ENCODE measurements around the gene PIGM.

Gene PIGM

DNA sequence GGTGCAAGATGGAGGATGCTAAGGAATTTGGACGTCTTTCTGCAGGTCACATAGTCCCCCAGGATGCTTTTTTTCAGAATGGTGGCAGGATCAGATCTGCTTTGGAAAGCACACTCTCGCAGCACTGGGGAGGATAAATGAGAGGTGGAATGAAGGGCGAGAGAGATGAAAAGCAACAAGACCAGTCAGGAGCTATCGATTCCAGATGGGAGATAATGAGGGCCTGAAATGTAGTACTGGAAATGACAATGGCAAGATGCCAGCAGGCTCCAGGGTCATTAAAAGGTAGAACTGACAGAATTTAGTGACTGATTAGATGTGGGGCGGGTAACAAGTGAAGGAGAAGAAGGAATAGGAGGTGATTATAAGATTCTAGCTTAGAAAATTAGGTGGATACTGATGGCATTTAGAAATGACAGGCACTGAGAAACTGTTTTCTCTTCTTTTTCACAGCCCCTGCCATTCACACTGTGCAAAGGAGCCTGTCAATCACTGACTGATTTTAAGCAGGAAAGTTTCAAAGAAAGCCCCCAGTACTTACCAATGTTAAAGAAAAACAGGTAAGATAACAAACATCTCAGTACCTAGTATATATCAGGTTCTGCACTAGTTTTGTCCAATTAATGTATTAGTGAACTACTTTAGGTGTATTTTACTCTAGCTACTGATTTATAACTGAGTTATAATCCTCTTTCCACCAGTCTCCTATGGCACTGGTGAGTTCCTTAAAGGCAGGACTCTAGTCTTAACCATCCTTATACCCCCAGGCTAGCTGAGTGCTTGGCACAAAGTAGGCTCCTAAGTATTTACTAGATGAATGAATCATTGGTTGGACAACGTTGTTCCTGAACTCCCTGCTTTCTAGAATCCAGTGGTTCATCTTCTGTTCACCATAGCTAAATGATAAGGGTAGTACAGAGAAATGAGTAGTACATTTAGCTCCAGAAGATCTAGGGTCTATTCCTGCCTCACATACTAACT is 9.2 kb downstream of the PIGM start:
- no peak for DNase-seq (ENCODE audit: low spot score)

DNA sequence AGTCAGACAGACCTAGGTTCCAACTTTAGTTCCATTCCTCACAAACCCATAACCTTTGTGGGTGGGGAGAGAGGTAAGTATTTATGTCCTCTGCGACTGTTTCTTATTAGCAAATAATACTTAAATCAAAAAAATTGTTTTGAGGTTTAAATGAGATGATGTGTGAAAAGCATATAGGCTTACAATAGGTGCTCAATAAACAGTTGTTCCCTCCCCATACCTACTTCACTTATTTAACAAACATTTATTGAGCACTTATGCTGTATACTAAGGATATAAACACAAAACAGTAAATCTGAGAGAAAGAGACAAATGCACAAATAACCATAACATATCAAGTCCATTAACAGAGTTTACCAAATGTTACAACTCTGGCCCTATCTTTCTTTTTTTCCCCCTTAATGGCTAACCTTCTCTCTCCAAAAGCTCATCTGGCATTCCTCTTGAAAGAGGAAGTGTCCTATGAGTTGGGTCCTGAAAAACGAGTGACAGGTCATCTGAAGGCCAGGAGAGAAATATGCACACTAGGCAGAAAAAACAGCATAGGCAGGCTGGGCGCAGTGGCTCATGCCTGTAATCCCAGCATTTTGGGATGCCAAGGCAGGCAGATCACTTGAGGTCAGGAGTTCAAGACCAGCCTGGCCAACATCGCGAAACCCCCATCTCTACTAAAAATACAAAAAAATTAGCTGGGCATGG is 10.3 kb downstream of the PIGM start:
- no peak for DNase-seq (ENCODE audit: low spot score)

DNA sequence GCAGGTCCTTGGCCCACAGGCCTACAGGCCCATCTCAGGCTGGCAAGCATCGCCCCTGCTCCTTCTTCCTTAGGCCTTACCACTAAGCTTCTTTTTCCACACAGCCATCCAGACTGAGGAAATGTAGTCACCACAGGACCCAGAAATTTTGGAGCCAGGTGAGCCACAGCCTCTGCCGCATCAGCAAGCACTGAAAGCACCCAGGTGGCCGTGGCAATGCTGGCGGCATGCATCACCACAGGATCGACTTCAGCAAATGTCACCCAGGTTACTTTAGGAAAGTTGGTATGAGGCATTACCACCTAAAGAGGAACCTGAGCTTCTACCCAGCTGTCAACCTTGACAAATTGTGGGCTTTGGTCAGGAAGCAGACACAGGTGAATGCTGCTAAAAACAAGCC is 11.6 kb downstream of the PIGM start:
- no peak for DNase-seq (ENCODE audit: low spot score)

DNA sequence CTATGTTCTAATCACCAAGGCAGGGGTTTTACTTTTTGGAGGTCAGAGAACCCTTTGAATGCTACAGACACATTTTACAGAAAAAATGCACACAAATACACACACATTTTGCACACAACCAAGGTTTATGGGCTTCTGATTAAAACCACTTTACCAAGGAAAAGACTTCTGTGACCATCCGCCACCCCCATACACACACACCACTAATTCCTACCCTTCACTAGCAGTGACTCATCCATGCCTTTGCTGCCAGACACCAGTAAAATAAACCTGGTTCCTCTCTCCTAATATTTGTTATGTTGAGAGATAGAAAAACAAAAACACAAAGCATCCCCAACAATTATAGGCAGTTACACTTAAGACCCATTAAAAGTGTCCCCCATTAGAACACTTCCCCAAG is 12.9 kb downstream of the PIGM start:
- DNase-seq (ENCODE audit: low spot score) = no peak

DNA sequence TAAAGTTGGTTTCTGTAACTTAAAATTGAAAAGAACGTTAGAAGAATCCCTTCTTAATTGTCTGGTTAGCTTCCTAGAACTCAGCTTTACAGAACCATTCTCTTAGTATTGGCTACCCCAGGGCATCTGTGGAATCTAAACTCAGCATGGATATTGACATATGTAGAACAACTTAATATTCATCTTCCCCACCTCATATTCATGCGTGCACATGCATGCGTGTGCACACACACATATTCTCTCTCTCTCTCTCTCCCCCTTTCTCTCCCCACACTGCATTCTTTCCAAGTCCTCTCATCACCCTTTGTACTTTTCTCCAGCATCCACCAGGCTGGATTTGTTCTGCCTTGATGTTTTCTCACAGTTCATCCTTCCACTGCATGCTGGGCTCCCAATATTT is 13.4 kb downstream of the PIGM start:
- DNase-seq (ENCODE audit: low spot score) = no peak

DNA sequence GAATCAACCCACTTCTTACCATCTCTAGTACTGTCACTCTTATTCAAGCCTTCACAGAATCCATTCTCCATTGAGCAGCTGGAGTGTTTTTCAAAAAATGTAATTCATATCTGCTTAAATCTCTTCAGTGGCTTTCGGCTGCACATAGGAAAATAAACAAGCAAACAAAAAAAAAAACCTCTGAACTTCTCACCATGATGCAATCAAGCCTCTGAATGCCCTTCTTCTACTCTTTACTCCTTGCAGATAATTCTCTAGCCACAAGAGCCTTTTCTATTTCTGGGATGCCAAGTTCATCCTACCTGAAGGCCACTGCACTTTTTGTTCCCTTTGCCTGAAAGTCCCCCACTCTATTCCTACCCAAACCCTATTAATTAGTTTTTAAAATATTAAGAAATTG is 14.2 kb downstream of the PIGM start:
- DNase-seq (ENCODE audit: low spot score) = no peak

DNA sequence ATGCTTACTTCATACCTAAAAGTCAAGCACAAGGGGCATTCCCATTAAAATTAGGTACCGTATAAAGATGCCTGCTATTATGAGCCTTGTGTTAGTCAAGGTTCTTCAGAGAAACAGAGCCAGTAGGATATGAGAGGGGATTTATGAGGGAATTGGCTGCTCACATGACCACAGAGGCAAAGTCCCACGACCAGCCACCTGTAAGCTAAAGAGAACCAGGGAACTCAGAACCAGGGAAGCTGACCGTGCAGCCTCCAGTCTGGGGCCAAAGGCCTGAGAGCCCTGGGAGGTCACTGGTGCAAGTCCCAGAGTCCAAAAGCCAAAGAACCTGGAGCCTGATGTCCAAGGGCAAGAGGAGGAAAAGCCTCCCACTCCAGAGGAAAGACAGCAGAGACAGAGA is 20.0 kb downstream of the PIGM start:
- DNase-seq (ENCODE audit: low spot score) = no peak

DNA sequence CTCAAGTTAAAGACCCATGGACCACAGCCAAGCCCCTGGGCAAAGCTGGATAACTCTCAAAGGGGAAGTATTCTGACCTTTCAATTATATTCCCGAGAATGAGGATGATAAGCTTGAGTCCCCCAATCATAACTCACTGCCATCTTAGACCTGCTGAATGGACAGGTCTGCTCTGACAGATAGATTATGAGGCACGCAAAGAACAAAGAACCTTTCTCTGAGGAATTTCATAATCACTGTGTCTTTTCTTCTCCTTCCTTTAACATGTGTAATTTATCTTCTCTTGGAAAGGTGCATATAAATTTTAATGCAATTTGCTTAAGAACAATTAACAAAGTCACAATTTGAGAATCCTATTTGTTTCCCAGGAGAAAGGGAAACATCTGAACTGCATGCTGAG is 22.0 kb downstream of the PIGM start:
- no peak for DNase-seq (ENCODE audit: low spot score)

DNA sequence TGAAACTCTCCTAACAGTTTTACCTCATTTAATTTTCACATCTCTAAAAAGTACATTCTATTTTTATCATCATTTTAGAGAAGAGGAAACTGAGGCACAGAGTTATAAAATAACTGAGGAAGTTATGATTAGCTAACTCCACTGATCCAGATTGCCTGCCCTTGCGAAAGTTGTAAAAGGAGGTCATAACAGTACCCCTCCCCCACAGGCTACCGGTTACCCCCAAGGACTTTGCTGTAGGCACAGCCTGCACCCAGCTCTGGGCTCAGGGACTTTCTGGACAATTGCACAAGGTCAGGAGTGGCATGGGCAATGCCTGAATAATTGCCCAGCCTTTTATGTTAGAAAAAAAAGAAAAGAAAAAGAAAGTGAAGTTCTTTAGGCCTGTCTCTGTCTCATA is 22.7 kb downstream of the PIGM start:
- DNase-seq (ENCODE audit: low spot score) = no peak

DNA sequence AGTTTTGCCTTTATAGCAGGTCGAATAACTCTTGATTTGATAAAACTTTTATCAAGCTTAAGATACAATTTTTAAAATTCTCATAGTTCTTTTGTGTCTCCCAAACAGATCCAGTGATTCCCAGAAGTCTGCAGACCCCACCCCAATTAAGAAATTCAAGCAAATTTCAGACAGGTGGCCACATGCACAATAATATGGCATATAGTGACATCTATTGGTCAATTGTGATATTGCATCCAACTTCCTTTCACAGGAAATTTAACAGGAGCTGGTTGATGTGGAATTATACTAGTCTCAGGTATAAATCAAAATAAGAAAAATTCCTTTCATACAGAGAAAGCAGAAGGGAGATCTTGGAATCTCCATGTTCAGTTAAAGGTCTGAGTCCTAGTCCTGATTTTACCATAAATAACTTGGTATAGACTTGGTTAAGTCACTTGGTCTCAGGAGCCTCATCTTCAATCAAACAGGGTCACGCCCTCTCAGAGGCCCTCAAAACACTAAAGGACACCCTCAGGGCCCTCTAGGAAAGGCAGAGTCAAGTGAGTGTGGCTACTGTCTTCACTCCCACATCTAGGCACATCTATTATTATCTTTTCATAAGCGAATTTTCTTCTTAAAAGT is 24.1 kb downstream of the PIGM start:
- no peak for DNase-seq (ENCODE audit: low spot score)

DNA sequence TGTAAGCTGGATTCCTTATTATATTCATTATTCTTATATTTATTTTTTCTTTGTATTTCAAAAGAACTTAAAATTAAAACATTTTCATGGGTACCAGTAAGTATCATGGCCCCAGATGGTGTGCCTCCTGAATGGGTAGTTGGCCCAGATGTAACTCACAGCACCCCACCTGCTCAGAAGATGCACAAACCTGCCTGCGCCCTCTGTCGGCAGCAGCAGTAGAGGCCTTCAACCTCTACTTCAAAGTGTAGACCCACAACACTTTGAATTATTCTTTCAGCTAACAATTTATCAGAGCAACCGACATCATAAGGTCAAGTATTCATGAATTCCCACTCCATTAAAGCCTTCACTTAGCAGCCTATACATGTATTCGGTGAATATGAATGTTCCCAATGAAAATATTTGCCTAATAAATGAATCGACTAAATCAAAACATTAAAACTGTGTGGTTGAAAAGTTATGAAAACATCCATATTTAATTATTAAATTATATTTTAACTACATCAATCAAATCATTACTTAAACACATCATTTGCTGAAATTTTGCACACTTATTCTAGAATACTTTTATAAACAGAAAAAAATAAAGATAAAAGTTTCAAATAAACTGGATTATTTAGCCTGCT is 25.4 kb downstream of the PIGM start:
- no peak for DNase-seq (ENCODE audit: low spot score)

DNA sequence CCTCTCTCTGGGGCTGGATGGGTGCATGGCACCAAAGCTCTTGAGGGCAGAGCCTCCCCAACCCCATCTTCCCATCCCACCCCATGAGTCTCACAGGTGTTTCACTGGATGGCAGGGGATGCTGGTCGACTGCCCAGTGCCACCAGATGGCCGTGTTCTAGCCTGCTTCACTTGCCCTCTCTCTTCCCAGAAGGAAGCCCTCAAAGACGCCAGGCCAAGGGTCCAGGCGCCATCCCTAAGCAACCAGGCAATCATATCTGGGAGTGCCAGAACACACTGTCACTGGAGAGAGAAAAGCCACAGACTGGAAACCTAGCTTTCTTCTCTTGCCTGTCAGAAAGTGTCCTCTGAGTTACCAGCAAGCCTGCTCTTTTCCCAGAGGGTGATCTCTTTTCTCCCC is 26.7 kb downstream of the PIGM start:
- no peak for DNase-seq (ENCODE audit: low spot score)

DNA sequence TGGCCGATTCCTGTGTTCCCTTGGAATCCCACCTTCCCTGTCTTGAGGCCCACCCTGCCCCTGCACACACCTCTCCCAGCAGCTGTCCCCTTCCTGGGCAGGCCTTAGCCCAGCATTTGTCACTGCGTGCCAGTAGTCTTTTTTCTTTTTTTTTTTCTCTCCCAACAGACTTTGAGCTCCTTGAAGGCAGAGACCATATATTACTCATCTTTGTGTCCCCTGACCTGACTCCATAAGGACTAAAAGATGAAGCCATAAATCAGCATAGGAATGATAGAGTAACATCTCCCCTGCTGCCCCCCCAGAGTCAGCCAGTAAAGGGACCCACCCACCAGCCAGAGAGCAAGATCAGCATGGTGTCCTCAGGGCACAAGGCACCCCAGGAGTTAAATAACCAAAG is 27.4 kb downstream of the PIGM start:
- no peak for DNase-seq (ENCODE audit: low spot score)

DNA sequence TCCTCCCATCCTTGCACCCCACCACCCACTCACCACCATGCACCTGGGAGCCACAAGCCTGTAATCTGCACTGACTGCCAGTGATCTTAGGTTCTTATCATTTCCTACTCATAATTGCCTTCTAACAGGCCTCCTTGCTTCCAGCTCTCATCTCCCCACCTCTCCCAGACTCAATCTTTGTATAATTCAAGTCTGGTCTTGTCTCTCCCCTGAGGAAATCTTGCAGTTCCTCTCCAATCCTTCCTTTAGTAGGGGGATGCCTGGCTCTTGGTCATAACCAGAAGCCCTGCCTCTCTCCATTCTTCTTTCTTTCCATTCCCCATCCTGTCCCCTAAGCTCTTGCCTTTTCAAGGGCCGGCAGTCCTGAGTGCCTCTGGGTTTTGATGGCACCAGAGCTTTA is 27.8 kb downstream of the PIGM start:
- no peak for DNase-seq (ENCODE audit: low spot score)

DNA sequence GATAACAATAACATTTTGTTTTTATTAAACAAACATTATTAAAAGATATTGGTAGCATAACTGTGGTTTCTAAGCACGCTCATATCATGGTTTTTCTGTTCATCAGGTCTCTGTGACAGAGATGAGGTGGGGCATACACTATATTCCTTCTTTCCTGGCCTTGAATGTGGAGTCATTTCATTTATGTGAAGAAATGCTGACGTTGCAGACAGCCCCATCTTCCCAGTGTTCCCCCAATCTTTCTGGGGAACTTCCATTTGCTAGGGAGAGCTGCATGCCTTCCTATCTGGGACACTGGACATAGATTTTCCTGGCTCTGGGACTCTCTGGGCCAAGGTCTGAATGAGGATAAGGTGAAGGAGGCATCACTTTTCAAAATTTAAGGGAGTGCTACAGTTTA is 30.4 kb downstream of the PIGM start:
- no peak for DNase-seq (ENCODE audit: low spot score)

DNA sequence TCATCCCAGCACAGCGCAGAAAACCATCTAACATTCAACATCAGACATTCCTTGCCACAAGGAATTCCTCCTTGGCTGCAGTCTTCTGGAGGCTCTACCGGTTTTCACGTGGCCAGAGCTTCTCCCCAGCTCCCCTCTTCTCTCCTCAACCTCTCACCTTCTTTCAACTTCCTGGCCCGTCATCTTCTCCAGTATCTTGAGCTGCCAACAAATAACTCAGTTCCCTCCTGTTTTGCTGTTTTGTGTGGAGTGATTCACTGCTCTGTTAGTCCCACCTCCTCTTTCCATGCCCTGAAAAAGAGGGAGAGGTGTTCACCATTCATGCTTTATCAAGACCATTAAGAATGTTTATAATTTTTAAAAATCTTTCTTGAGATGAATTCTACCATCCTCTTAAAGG is 32.6 kb downstream of the PIGM start:
- DNase-seq (ENCODE audit: low spot score) = no peak

DNA sequence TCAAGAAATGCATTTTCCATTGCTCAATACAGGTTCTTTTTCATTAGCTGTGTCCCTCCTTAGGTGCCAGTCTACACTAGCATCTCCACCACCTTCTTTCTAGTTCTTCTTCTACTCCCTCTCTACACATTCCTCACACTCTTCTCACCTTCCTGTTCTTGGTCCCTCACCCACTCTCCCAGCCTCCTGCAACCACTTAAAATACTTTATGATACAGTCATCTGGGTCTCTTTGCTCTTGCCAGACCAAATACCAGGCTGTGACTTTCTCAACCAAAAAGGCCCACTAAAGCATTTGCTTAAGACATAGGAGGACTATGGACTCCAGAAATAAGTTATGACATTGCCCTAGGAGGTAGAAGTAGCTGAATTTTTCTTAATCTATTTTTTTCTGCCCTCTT is 35.1 kb downstream of the PIGM start:
- no peak for DNase-seq (ENCODE audit: low spot score)

DNA sequence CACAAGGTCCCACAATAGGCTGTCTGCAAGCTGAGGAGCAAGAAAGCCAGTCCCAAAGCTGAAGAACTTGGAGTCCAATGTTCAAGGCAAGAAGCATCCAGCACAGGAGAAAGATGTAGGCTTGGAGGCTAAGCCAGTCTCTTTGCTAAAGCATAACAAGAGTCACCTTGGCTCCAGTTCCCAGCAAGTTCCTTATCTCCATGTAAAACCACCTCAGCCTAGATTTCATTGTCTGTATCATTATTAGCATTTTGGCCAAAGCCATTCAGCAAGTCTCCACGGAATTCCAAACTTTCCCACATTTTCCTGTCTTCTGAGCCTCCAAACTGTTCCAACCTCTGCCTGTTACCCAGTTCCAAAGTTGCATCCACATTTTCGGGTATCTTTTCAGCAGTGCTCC is 36.9 kb downstream of the PIGM start:
- DNase-seq (ENCODE audit: low spot score) = no peak

DNA sequence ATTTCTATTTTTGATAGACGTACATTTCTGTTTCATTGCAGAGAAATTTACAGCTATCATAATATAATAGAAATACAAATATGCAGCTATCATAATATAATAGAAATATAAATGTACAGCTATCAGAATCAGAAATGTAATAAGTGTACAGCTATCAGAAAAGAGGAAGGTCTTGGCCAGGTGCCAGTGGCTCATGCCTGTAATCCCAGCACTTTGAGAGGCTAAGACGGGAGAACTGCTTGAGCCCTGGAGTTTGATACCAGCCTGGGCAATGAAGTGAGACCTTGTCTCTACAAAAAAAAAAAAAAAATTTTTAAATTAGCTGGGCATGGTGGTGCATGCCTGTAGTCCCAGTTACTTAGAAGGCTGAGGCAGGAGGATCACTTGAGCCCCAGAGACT is 37.9 kb downstream of the PIGM start:
- DNase-seq (ENCODE audit: low spot score) = no peak

DNA sequence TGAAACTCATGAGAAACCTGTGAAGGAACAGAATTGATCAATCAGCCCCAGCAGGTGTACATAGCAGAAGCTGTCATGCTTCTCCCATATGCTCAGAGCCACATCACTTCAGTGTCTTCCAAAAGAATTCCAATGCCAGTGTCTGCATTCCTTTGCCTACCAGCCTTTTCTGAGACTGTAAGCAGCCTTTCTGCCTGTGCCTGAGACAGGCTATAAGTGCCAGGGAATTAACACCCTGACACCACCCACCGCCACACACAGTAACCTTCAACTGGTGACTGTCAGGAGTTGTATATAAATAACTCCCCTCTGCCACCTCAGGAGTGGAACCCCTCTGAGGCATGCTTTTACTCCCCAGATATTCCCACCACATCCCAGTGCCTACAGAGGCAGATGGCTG is 39.6 kb downstream of the PIGM start:
- DNase-seq (ENCODE audit: low spot score) = no peak

DNA sequence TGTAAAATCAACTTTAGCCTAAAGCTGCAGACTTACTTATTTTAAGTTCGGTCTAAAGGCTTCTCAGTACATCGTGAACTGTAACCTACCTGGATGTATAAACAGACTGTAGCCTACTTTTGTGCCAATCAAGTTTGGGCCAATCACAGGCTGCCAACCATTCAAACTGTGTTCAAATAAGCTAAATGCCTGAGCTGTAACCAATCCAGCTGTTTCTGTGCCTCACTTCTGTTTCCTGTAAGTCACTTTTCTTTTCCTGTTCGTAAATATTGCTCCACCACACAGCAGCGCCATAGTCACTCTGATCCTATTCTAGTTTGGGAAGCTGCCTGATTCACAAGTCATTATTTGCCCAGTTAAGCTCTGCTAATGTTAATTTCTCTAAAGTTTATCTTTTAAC is 40.3 kb downstream of the PIGM start:
- DNase-seq (ENCODE audit: low spot score) = no peak

DNA sequence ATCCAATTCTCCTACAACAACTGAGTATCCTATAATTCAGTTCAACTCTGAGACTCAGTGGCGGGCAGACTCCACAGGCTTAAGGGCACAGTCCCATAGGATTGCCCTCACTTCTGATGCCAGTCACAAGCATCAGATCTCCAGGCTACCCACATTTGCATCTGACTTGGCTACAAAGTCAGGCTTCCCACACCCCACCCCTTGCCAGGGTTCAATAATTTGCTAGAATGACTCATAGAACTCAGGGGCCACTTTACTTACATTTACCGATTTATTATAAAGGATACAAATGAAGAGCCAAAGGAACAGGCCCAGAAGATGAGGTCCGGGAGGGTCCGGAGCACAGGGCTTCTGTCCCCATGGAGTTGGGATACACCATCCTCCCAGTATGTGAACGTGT is 41.8 kb downstream of the PIGM start:
- no peak for DNase-seq (ENCODE audit: low spot score)

DNA sequence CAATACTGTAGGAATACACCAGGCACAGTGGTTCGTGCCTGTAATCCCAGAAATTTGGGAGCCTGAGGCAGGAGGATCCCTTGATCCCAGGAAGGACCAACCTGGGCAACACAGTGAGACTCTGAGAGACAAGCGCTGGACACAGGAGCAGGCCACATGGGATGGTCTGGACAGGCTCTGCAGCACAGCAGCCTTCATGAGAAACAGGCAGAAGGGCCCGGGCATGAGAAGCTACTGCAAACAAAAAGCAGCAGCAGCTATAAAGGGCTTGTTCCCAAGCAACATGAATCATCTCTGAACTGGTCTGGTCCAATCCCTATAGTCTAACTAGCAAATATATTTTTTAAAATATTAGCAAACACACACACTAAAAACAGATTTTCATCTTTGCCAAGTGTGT is 42.2 kb downstream of the PIGM start:
- DNase-seq (ENCODE audit: low spot score) = no peak
